Stimulated activated naive B cell treated with anti-CD40 and anti-IgM and Interleukin-4, amounts not matched to agents 10 μg/mL and 1 μg/mL and 100 μg/mL, for 72 hours (primary cell): ENCODE results near the gene RMDN2.

Source experiments
- ATAC-seq, 2 donors: fragments of 150-1000 bp; cut with Tn5 transposase; replicated peaks; 2 replicates each; pipeline ENCODE4 v1.10.0; 2021; ENCODE audit warnings: moderate library complexity in 1 of 2
- DNase-seq: peaks from one replicate; pipeline ENCODE4 v3.0.0; 2021
- H3K27ac Mint-ChIP-seq: one replicate; pipeline ENCODE4 v1.8.0; 2022; ENCODE audit warnings: mild to moderate bottlenecking, mixed read lengths
- H3K27me3 Mint-ChIP-seq, 2 donors: one replicate each; pipeline ENCODE4 v1.8.0; 2022; ENCODE audit warnings: mixed read lengths in 2 of 2
- H3K36me3 Mint-ChIP-seq, 2 donors: one replicate each; pipeline ENCODE4 v1.8.0; 2022; ENCODE audit warnings: mixed read lengths in 2 of 2, mild to moderate bottlenecking in 1 of 2
- H3K4me1 Mint-ChIP-seq, 2 donors: one replicate each; pipeline ENCODE4 v1.8.0; 2022; ENCODE audit warnings: mixed read lengths in 2 of 2, mild to moderate bottlenecking in 1 of 2
- H3K4me3 Mint-ChIP-seq, 2 donors: one replicate each; pipeline ENCODE4 v1.8.0; 2022; ENCODE audit warnings: mild to moderate bottlenecking in 2 of 2, mixed read lengths in 2 of 2, moderate library complexity in 1 of 2
- H3K9me3 Mint-ChIP-seq, 2 donors: one replicate each; pipeline ENCODE4 v1.8.0; 2022; ENCODE audit warnings: mixed read lengths in 2 of 2, mild to moderate bottlenecking in 1 of 2

Gene RMDN2

GRCh38 chr2:37891846-37892435 lies 33.1 kb upstream of the RMDN2 start:
- Mint-ChIP-seq H3K36me3 (peaks cover 0 to 5% of the 10 kb centered on the region in 2 donors), H3K27ac (peak overlapping the region; percentile 85), H3K4me1 (peaks cover 37 to 59% of the 10 kb centered on the region in 2 donors), H3K4me3 (peak overlapping the region; percentile 77 to 82), H3K27me3 (no peaks in the 10 kb centered on the region), H3K9me3 (peaks cover 4 to 5% of the 10 kb centered on the region in 2 donors)
- DNase-seq: no peak
- ATAC-seq: no peak

- DNase-seq (peak; percentile 63), ATAC-seq (peak; percentile 87 to 89)
- H3K36me3 Mint-ChIP-seq: peaks cover 0 to 5% of the 10 kb centered on the region in 2 donors
- peak overlapping the region; percentile 85 for H3K27ac Mint-ChIP-seq
- H3K27me3 Mint-ChIP-seq: no peaks in the 10 kb centered on the region
- peaks cover 37 to 59% of the 10 kb centered on the region in 2 donors for H3K4me1 Mint-ChIP-seq
- H3K4me3 Mint-ChIP-seq: peak overlapping the region; percentile 77 to 82
- peaks cover 4 to 5% of the 10 kb centered on the region in 2 donors for H3K9me3 Mint-ChIP-seq
Measured at GRCh38 chr2:37892436-37893114, 32.5 kb upstream of the RMDN2 start.

GRCh38 chr2:37893327-37893726 lies 31.8 kb upstream of the RMDN2 start:
- Mint-ChIP-seq H3K27me3 (no peaks in the 10 kb centered on the region), H3K36me3 (peaks cover 0 to 5% of the 10 kb centered on the region in 2 donors), H3K4me3 (peak overlapping the region; percentile 40 to 77), H3K4me1 (peaks cover 37 to 59% of the 10 kb centered on the region in 2 donors), H3K27ac (peak overlapping the region; percentile 85), H3K9me3 (peaks cover 4 to 5% of the 10 kb centered on the region in 2 donors)
- ATAC-seq (no peak), DNase-seq (no peak)

GRCh38 chr2:37894047-37894446 lies 31.0 kb upstream of the RMDN2 start:
- H3K27me3 Mint-ChIP-seq: no peaks in the 10 kb centered on the region
- ATAC-seq: no peak
- DNase-seq: no peak
- peak overlapping the region; percentile 85 for H3K27ac Mint-ChIP-seq
- H3K9me3 Mint-ChIP-seq: peaks cover 4 to 5% of the 10 kb centered on the region in 2 donors
- H3K36me3 Mint-ChIP-seq: peaks cover 0 to 5% of the 10 kb centered on the region in 2 donors
- H3K4me3 Mint-ChIP-seq: no peak overlapping the region
- H3K4me1 Mint-ChIP-seq: peaks cover 37 to 59% of the 10 kb centered on the region in 2 donors

GRCh38 chr2:37894601-37895000 lies 30.5 kb upstream of the RMDN2 start:
- Mint-ChIP-seq H3K36me3 (peaks cover 0 to 5% of the 10 kb centered on the region in 2 donors), H3K27me3 (no peaks in the 10 kb centered on the region), H3K9me3 (peaks cover 4 to 5% of the 10 kb centered on the region in 2 donors), H3K4me3 (no peak overlapping the region), H3K4me1 (peaks cover 37 to 59% of the 10 kb centered on the region in 2 donors), H3K27ac (no peak overlapping the region)
- no peak for DNase-seq
- no peak for ATAC-seq

- Mint-ChIP-seq H3K27ac (peak overlapping the region; percentile 66), H3K4me1 (peaks cover 37 to 59% of the 10 kb centered on the region in 2 donors), H3K27me3 (no peaks in the 10 kb centered on the region), H3K36me3 (peaks cover 0 to 5% of the 10 kb centered on the region in 2 donors), H3K4me3 (peak overlapping the region in 1 of 2 donors; percentile 14), H3K9me3 (peaks cover 4 to 5% of the 10 kb centered on the region in 2 donors)
- ATAC-seq (no peak), DNase-seq (no peak)
Measured at GRCh38 chr2:37895140-37895539, 29.9 kb upstream of the RMDN2 start.

- Mint-ChIP-seq H3K27ac (peak overlapping the region; percentile 31), H3K36me3 (peaks cover 2 to 5% of the 10 kb centered on the region in 2 donors), H3K27me3 (no peaks in the 10 kb centered on the region), H3K4me1 (peaks cover 29 to 47% of the 10 kb centered on the region in 2 donors), H3K9me3 (peaks cover 5 to 7% of the 10 kb centered on the region in 2 donors), H3K4me3 (no peak overlapping the region)
- DNase-seq (no peak), ATAC-seq (no peak)
Measured at GRCh38 chr2:37896319-37896718, 28.8 kb upstream of the RMDN2 start.

GRCh38 chr2:37897511-37897910 lies 27.6 kb upstream of the RMDN2 start:
- H3K4me1 Mint-ChIP-seq: peaks cover 18 to 35% of the 10 kb centered on the region in 2 donors
- H3K27me3 Mint-ChIP-seq: no peaks in the 10 kb centered on the region
- no peak overlapping the region for H3K27ac Mint-ChIP-seq
- no peak overlapping the region for H3K4me3 Mint-ChIP-seq
- H3K36me3 Mint-ChIP-seq: peaks cover 2 to 5% of the 10 kb centered on the region in 2 donors
- peaks cover 5 to 7% of the 10 kb centered on the region in 2 donors for H3K9me3 Mint-ChIP-seq
- no peak for DNase-seq
- no peak for ATAC-seq

- Mint-ChIP-seq H3K27ac (no peak overlapping the region), H3K4me1 (peaks cover 11 to 26% of the 10 kb centered on the region in 2 donors), H3K4me3 (no peak overlapping the region), H3K36me3 (peaks cover 0 to 2% of the 10 kb centered on the region in 2 donors), H3K9me3 (peaks cover 0 to 3% of the 10 kb centered on the region in 2 donors), H3K27me3 (no peaks in the 10 kb centered on the region)
- no peak for DNase-seq
- ATAC-seq: no peak
Measured at GRCh38 chr2:37898448-37898847, 26.6 kb upstream of the RMDN2 start.

GRCh38 chr2:37902991-37903390 lies 22.1 kb upstream of the RMDN2 start:
- Mint-ChIP-seq H3K27ac (no peak overlapping the region), H3K4me3 (no peak overlapping the region), H3K4me1 (no peaks in the 10 kb centered on the region), H3K36me3 (peaks cover 0 to 2% of the 10 kb centered on the region in 2 donors), H3K9me3 (peaks cover 0 to 3% of the 10 kb centered on the region in 2 donors), H3K27me3 (no peaks in the 10 kb centered on the region)
- DNase-seq (no peak), ATAC-seq (no peak)

GRCh38 chr2:37904425-37904824 lies 20.7 kb upstream of the RMDN2 start:
- H3K4me3 Mint-ChIP-seq: no peak overlapping the region
- no peak overlapping the region for H3K27ac Mint-ChIP-seq
- DNase-seq (no peak), ATAC-seq (no peak)
- H3K9me3 Mint-ChIP-seq: peaks cover 0 to 3% of the 10 kb centered on the region in 2 donors
- H3K27me3 Mint-ChIP-seq: no peaks in the 10 kb centered on the region
- H3K36me3 Mint-ChIP-seq: peaks cover 0 to 2% of the 10 kb centered on the region in 2 donors
- H3K4me1 Mint-ChIP-seq: no peaks in the 10 kb centered on the region

- ATAC-seq (no peak), DNase-seq (no peak)
- no peak overlapping the region for H3K27ac Mint-ChIP-seq
- H3K36me3 Mint-ChIP-seq: peaks cover 0 to 2% of the 10 kb centered on the region in 2 donors
- peaks cover 0 to 3% of the 10 kb centered on the region in 2 donors for H3K9me3 Mint-ChIP-seq
- no peaks in the 10 kb centered on the region for H3K27me3 Mint-ChIP-seq
- H3K4me1 Mint-ChIP-seq: no peaks in the 10 kb centered on the region
- no peak overlapping the region for H3K4me3 Mint-ChIP-seq
Measured at GRCh38 chr2:37904993-37905392, 20.1 kb upstream of the RMDN2 start.

- peaks cover 0 to 1% of the 10 kb centered on the region in 2 donors for H3K9me3 Mint-ChIP-seq
- ATAC-seq (no peak), DNase-seq (no peak)
- H3K27me3 Mint-ChIP-seq: no peaks in the 10 kb centered on the region
- no peak overlapping the region for H3K27ac Mint-ChIP-seq
- no peak overlapping the region for H3K4me3 Mint-ChIP-seq
- no peaks in the 10 kb centered on the region for H3K4me1 Mint-ChIP-seq
- H3K36me3 Mint-ChIP-seq: peaks cover 0 to 2% of the 10 kb centered on the region in 2 donors
Measured at GRCh38 chr2:37906131-37906530, 19.0 kb upstream of the RMDN2 start.

- Mint-ChIP-seq H3K4me3 (no peak overlapping the region), H3K4me1 (no peaks in the 10 kb centered on the region), H3K27me3 (no peaks in the 10 kb centered on the region), H3K36me3 (no peaks in the 10 kb centered on the region), H3K9me3 (no peaks in the 10 kb centered on the region), H3K27ac (no peak overlapping the region)
- DNase-seq: no peak
- no peak for ATAC-seq
Measured at GRCh38 chr2:37907501-37908225, 17.4 kb upstream of the RMDN2 start.
